GM12878 (cell line): ENCODE results near the gene GSTO1. TPM values are rescaled to one million over a fixed set of nuclear protein-coding genes. Genes with fewer than 3 reads are reported as not detected.

Experiments used
- BCLAF1 ChIP-seq: fragments of 450-650 bp; IDR thresholded peaks from 2 replicates; pipeline ENCODE4 v1.6.1; 2017; ENCODE audit warnings: antibody characterized with exemption, mild to moderate bottlenecking, moderate library complexity
- BHLHE40 ChIP-seq, 2 experiments: fragments of 450-650 bp in 1 of 2; IDR thresholded peaks; 2 replicates each; pipeline ENCODE4 v1.6.1; 2011 to 2017; ENCODE audit warnings: low read depth in 2 of 2, borderline replicate concordance in 1 of 2, improper control_type of control experiment in 1 of 2, low read length in 1 of 2, mild to moderate bottlenecking in 1 of 2
- CBFB ChIP-seq: IDR thresholded peaks from 2 replicates; pipeline ENCODE4 v1.6.1; 2016; ENCODE audit warnings: antibody characterized with exemption, low read depth
- HCFC1 ChIP-seq: fragments of 150-350 bp; IDR thresholded peaks from 2 replicates; pipeline ENCODE4 v1.6.1; 2014; ENCODE audit warnings: low read length
- HDAC2 ChIP-seq: fragments of 200-600 bp; sonication (generic); IDR thresholded peaks from 2 replicates; pipeline ENCODE4 v1.6.1; 2017
- HSF1 ChIP-seq: fragments of 150-350 bp; IDR thresholded peaks from 2 replicates; pipeline ENCODE4 v1.6.1; 2014; ENCODE audit warnings: mild to moderate bottlenecking, low read depth, low read length
- JUND ChIP-seq: IDR thresholded peaks from 2 replicates; pipeline ENCODE4 v1.6.1; 2012; ENCODE audit warnings: low read depth, mild to moderate bottlenecking, low read length, improper control_type of control experiment, moderate library complexity
- MEF2B ChIP-seq: fragments of 450-650 bp; IDR thresholded peaks from 2 replicates; pipeline ENCODE4 v1.6.1; 2018; ENCODE audit warnings: mild to moderate bottlenecking, moderate library complexity; ENCODE audit not compliant: partially characterized antibody, poor library complexity, severe bottlenecking
- MTA2 ChIP-seq: fragments of 450-650 bp; IDR thresholded peaks from 2 replicates; pipeline ENCODE4 v1.6.1; 2016; ENCODE audit warnings: low read depth, mild to moderate bottlenecking, moderate library complexity
- MYB ChIP-seq: fragments of 150-350 bp; IDR thresholded peaks from 2 replicates; pipeline ENCODE4 v1.6.1; 2014; ENCODE audit warnings: mild to moderate bottlenecking, low read depth, low read length, borderline replicate concordance
- NFYB ChIP-seq: IDR thresholded peaks from 2 replicates; pipeline ENCODE4 v1.6.1; 2011; ENCODE audit warnings: low read depth, mild to moderate bottlenecking, low read length, improper control_type of control experiment, moderate library complexity; ENCODE audit not compliant: insufficient read depth
- NKRF ChIP-seq: fragments of 450-650 bp; conservative IDR thresholded peaks from 2 replicates; pipeline ENCODE4 v1.6.1; 2017; ENCODE audit warnings: mild to moderate bottlenecking, moderate library complexity
- RAD21 ChIP-seq: IDR thresholded peaks from 2 replicates; pipeline ENCODE4 v1.6.1; 2011; ENCODE audit warnings: mild to moderate bottlenecking, low read depth, low read length, moderate library complexity; ENCODE audit not compliant: insufficient read depth
- RELA ChIP-seq: fragments of 450-650 bp; IDR thresholded peaks from 2 replicates; pipeline ENCODE4 v1.8.0; 2014; ENCODE audit warnings: borderline replicate concordance; ENCODE audit not compliant: partially characterized antibody
- RELB ChIP-seq: fragments of 450-650 bp; IDR thresholded peaks from 2 replicates; pipeline ENCODE4 v1.6.1; 2017; ENCODE audit warnings: low read depth, mild to moderate bottlenecking, moderate library complexity
- SMC3 ChIP-seq: IDR thresholded peaks from 2 replicates; pipeline ENCODE4 v1.6.1; 2011; ENCODE audit warnings: low read length, improper control_type of control experiment, borderline replicate concordance
- SPI1 ChIP-seq: IDR thresholded peaks from 2 replicates; pipeline ENCODE4 v1.6.1; 2011; ENCODE audit warnings: low read depth, mild to moderate bottlenecking, low read length, moderate library complexity, borderline replicate concordance; ENCODE audit not compliant: insufficient read depth
- STAT1 ChIP-seq: fragments of 450-650 bp; conservative IDR thresholded peaks from 2 replicates; pipeline ENCODE4 v1.6.1; 2014; ENCODE audit warnings: antibody characterized with exemption, mild to moderate bottlenecking
- ZNF207 ChIP-seq: fragments of 450-650 bp; IDR thresholded peaks from 2 replicates; pipeline ENCODE4 v1.6.1; 2014; ENCODE audit warnings: antibody characterized with exemption, mild to moderate bottlenecking, borderline replicate concordance
- ZNF217 ChIP-seq: fragments of 450-650 bp; IDR thresholded peaks from 2 replicates; pipeline ENCODE4 v1.6.1; 2017; ENCODE audit warnings: antibody characterized with exemption, mild to moderate bottlenecking
- ZZZ3 ChIP-seq: IDR thresholded peaks from 2 replicates; pipeline ENCODE4 v1.6.1; 2011; ENCODE audit warnings: low read depth; ENCODE audit not compliant: control insufficient read depth, insufficient read length
- polyA plus RNA-seq, 11 experiments: library from polyadenylated mRNA; depleted of rRNA in 4 of 11; unstranded in 6 of 11; stranded (reverse) in 5 of 11; fragments of >200 nt; fragmentation: Nextera tagmentation in 4 of 11; fragmentation: Illumina TruSeq in 1 of 11; extraction: Ambion mirVana in 4 of 11; extraction: Trizol in 1 of 11; gene quantifications; 1 replicate in 1 of 11; 2 replicates in 10 of 11; pipeline versions ENCODE4 v1.2.1 to v1.2.3, GENCODE V29; 2011 to 2016; ENCODE audit warnings: inconsistent platforms in 2 of 11, missing spikeins in 2 of 11, low read depth in 1 of 11
- total RNA-seq, 4 experiments: library from RNA; depleted of rRNA in 3 of 4; stranded (reverse); fragments of >200 nt in 3 of 4; fragmentation: Illumina TruSeq in 1 of 4; extraction: Trizol in 1 of 4; gene quantifications; 2 replicates each; pipeline versions ENCODE4 v1.2.1 to v1.2.3, GENCODE V29; 2013 to 2021

The GSTO1 gene
- total and polyA plus RNA-seq, 10 of the 15 experiments (the other 5 are each of a cell fraction or from before 2014, with no cell fraction given): 53.1 to 197 (median 112) TPM

- TF ChIP-seq SPI1 (peak; percentile 75; the same call in 1 of the 2 replicates), HSF1 (no peak), JUND (no peak), RAD21 (no peak), BCLAF1 (no peak), NKRF (peak; percentile 94), RELB (peak; percentile 90), HCFC1 (peak; percentile 60), MEF2B (peak; percentile 62), MYB (no peak), BHLHE40 (IDR thresholded peaks at IDR 0.05; ENCODE audit: borderline replicate concordance in 1 of 2, low read depth in 2 of 2, low read length in 1 of 2) (peak; percentile 94 to 97), SMC3 (no peak), NFYB (peak; percentile 94), MTA2 (no peak), ZZZ3 (no peak), ZNF207 (0 out of 2 replicates have a peak, but pooled peaks have one; percentile 56), RELA (peak; percentile 77), HDAC2 (no peak), CBFB (peak; percentile 89), ZNF217 (no peak), STAT1 (no peak)
Measured at GRCh38 chr10:104268713-104269645, 14.3 kb downstream of the GSTO1 start, which contains the start of gene GSTO2 (continued).
